ENCODE data around the gene LMO1. TPM values are rescaled to one million over a fixed set of nuclear protein-coding genes. Genes with fewer than 3 reads are reported as not detected.

The LMO1 gene
- total and polyA plus RNA-seq, 2 of the 8 experiments (the other 6 are each of a cell fraction or from before 2014, with no cell fraction given), result 0.17 TPM; not detected in 1

DNA sequence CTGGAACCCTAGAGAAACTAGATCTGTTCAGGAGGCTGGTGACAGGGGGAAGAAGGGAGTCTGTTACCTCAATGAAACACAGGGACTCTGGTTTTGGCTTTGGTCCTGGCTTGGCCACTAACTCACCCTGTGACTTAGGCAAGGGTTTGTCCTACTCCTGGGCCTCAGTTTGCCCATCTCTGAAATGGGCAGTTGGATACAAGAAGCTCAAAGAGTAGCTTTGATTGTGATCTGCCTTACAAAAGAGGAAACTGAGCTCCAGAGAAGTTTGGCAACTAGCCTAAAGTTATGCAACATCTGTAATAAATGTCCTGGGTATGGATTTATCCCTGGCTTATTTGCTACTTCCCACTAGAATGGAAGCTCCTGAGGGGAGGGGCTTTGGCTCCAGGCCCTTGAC, 24.0 kb upstream of the LMO1 start:
- Histone ChIP-seq H2AFZ (ENCODE audit: low read length) (no peak overlapping the region), H4K8ac (ENCODE audit: extremely low read depth, insufficient read depth, low read length) (no peak overlapping the region), H3K4me3 (ENCODE audit: extremely low read depth in 1 of 4, insufficient read depth in 2 of 4, low read depth in 3 of 4, low read length in 4 of 4) (no peak overlapping the region), H2BK12ac (ENCODE audit: low read depth, low read length) (no peak overlapping the region), H2BK15ac (ENCODE audit: low read length) (no peak overlapping the region), H3K36me3 (ENCODE audit: control insufficient read depth in 2 of 4, insufficient read depth in 4 of 4, low read length in 3 of 4) (no peaks in the 10 kb centered on the region), H3K4me1 (replicated peaks in 1 of 4; ENCODE audit: control insufficient read depth in 3 of 4, insufficient read depth in 4 of 4, low read length in 3 of 4) (peaks cover 0 to 12% (median 8%) of the 10 kb centered on the region in 4 experiments; a peak in 6 of 7 replicates), H2BK120ac (replicated peaks; ENCODE audit: low read depth, low read length) (no peak overlapping the region), H3K23ac (ENCODE audit: insufficient read length) (no peak overlapping the region), H3K9me3 (ENCODE audit: insufficient read depth in 2 of 2, low read depth in 1 of 2, low read length in 1 of 2) (no peaks in the 10 kb centered on the region), H3K4me2 (ENCODE audit: insufficient read depth in 1 of 2, low read depth in 2 of 2, low read length in 2 of 2) (no peak overlapping the region), H3K14ac (ENCODE audit: insufficient read length) (no peak overlapping the region), H3K56ac (replicated peaks; ENCODE audit: insufficient read length, low read depth, low read length) (no peak overlapping the region), H3K9ac (replicated peaks in 1 of 4; ENCODE audit: extremely low read depth in 1 of 4, low read depth in 3 of 4, low read length in 3 of 4) (no peak overlapping the region), H2BK20ac (ENCODE audit: low read length) (no peak overlapping the region), H2BK5ac (ENCODE audit: low read depth, low read length) (no peak overlapping the region), H3K79me2 (ENCODE audit: control insufficient read depth in 1 of 2, insufficient read depth in 2 of 2, low read length in 2 of 2) (no peaks in the 10 kb centered on the region), H4K5ac (ENCODE audit: insufficient read length, low read depth, low read length) (no peak overlapping the region), H3K79me1 (ENCODE audit: low read depth, low read length) (no peaks in the 10 kb centered on the region), H4K20me1 (replicated peaks in 1 of 2; ENCODE audit: control insufficient read depth in 1 of 2, insufficient read depth in 2 of 2, low read length in 2 of 2) (no peaks in the 10 kb centered on the region), H4K91ac (replicated peaks; ENCODE audit: insufficient read length, low read length) (no peak overlapping the region), H3K4ac (replicated peaks; ENCODE audit: insufficient read length, low read depth, low read length) (no peak overlapping the region), H3K27me3 (replicated peaks in 1 of 4; ENCODE audit: control insufficient read depth in 3 of 4, extremely low read depth in 1 of 4, insufficient read depth in 3 of 4, low read length in 3 of 4) (peaks cover 0 to under 1% (median 0%) of the 10 kb centered on the region in 4 experiments; a peak in 1 of 7 replicates), H3K23me2 (ENCODE audit: low read depth, low read length) (peaks cover 4% of the 10 kb centered on the region), H2AK5ac (ENCODE audit: low read depth, low read length) (no peak overlapping the region), H3K18ac (ENCODE audit: extremely low read depth, low read length) (no peak overlapping the region), H3K27ac (ENCODE audit: low read depth, low read length) (no peak overlapping the region)
- no peak for FAIRE-seq
- ChIA-PET CTCF (ENCODE audit: partially characterized antibody) (interaction anchor here (0.8 to 6.8 kb wide), 10 partner anchors 12 to 95 kb away, joined by 3 to 42 read pairs (median 4); partner anchors contain the start of gene LMO1), POLR2A (ENCODE audit: partially characterized antibody) (no interaction called here)
- DNase-seq (ENCODE audit: low read depth in 1 of 2, low spot score in 2 of 2), result peak in 1 of 2 experiments; percentile 30
- TF ChIP-seq SRF (IDR thresholded peaks at IDR 0.05; ENCODE audit: low read depth, low read length) (no peak), RXRA (IDR thresholded peaks at IDR 0.05; ENCODE audit: insufficient read depth, low read depth, low read length) (no peak)
- TF ChIP-seq, protein P1, sequence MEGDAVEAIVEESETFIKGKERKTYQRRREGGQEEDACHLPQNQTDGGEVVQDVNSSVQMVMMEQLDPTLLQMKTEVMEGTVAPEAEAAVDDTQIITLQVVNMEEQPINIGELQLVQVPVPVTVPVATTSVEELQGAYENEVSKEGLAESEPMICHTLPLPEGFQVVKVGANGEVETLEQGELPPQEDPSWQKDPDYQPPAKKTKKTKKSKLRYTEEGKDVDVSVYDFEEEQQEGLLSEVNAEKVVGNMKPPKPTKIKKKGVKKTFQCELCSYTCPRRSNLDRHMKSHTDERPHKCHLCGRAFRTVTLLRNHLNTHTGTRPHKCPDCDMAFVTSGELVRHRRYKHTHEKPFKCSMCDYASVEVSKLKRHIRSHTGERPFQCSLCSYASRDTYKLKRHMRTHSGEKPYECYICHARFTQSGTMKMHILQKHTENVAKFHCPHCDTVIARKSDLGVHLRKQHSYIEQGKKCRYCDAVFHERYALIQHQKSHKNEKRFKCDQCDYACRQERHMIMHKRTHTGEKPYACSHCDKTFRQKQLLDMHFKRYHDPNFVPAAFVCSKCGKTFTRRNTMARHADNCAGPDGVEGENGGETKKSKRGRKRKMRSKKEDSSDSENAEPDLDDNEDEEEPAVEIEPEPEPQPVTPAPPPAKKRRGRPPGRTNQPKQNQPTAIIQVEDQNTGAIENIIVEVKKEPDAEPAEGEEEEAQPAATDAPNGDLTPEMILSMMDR (IDR thresholded peaks at IDR 0.05; ENCODE audit: control extremely low read depth in 1 of 3, insufficient read depth in 1 of 3, low read depth in 1 of 3, low read length in 3 of 3), result no peak
